Lower leg skin (tissue), 3 donors: Measurements from ENCODE around the gene ATF6.
"Not testable (repeated sequence)": the region's sequence is repeated elsewhere in the genome, so short reads cannot be mapped to it uniquely, and the experiment has no call there.

ENCODE experiments used
- CTCF ChIP-seq, 3 donors: fragments of 450-650 bp; IDR thresholded peaks; one replicate each; pipeline ENCODE4 v1.5.1; 2016; ENCODE audit warnings: antibody characterized with exemption in 3 of 3, mild to moderate bottlenecking in 3 of 3, moderate library complexity in 2 of 3
- POLR2A ChIP-seq, 2 donors: fragments of 450-650 bp; IDR thresholded peaks; one replicate each; pipeline ENCODE4 v1.6.1; 2016 to 2017; ENCODE audit warnings: antibody characterized with exemption in 2 of 2, mild to moderate bottlenecking in 1 of 2, moderate library complexity in 1 of 2

- not testable (repeated sequence) for TF ChIP-seq CTCF, POLR2A (IDR thresholded peaks at IDR 0.05)
These were observed 66.3 kb downstream of the ATF6 start for GRCh38 chr1:161832299-161832907.
